ENCODE results near the gene FGD3.

FGD3 gene

GRCh38 chr9:93037476-93037971, 90.2 kb downstream of the FGD3 start:
- FAIRE-seq (no peak), DNase-seq (ENCODE audit: insufficient read length) (no peak)
- TF ChIP-seq TAF1 (IDR thresholded peaks at IDR 0.05; ENCODE audit: borderline replicate concordance, low read depth, low read length) (no peak), POLR2AphosphoS5 (IDR thresholded peaks at IDR 0.05; ENCODE audit: low read depth, low read length) (no peak), POLR2A (IDR thresholded peaks at IDR 0.05; ENCODE audit: low read depth, low read length) (no peak)

DNA sequence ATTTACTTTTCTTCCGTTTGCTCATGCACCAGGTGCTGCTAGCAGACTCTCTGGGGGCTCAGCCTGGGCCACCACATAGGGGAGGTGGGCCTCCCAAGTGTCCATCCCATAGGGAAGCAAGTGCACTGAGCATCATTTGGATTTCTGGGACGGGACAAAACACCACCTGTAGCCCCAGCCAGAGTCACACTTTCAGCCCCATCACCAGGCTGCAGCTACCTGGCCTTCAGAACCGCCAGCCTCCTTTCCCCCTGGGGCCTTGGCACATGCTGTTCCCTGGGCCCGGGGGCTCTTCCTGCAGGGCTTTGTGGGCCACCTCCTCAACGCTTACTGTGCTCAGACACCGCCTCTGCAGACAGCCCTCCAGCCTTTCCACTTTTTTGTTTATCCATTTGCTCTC, 91.6 kb downstream of the FGD3 start:
- no peak for TF ChIP-seq POLR2AphosphoS5 (IDR thresholded peaks at IDR 0.05; ENCODE audit: low read depth, low read length)
- no peak for TF ChIP-seq POLR2A (IDR thresholded peaks at IDR 0.05; ENCODE audit: low read depth, low read length)
- TF ChIP-seq TAF1 (IDR thresholded peaks at IDR 0.05; ENCODE audit: borderline replicate concordance, low read depth, low read length): no peak
- FAIRE-seq (no peak), DNase-seq (ENCODE audit: insufficient read length) (no peak)

DNA sequence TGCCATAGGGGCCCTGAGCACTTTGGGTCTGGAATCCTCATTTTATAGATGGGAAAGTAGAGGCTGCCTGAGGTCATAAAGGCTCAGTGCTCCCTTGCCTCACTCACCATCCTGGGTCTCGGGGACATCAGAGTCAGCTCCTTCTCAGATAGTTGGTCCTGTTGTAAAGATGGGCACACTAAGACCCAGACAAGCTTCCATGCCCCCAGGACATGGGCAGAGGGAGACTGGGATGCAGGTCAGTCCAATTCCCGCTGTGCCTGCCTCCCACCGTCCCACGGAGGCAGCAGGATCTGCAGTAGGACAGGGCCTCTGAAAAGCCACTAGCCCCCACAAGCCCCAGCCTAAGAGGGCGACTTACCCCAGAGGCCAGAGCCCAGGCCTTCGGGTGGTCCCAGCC, 92.1 kb downstream of the FGD3 start:
- FAIRE-seq (no peak), DNase-seq (ENCODE audit: insufficient read length) (no peak)
- TF ChIP-seq TAF1 (IDR thresholded peaks at IDR 0.05; ENCODE audit: borderline replicate concordance, low read depth, low read length): no peak
- TF ChIP-seq POLR2A (IDR thresholded peaks at IDR 0.05; ENCODE audit: low read depth, low read length): no peak
- no peak for TF ChIP-seq POLR2AphosphoS5 (IDR thresholded peaks at IDR 0.05; ENCODE audit: low read depth, low read length)

- FAIRE-seq: no peak
These were observed 92.7 kb downstream of the FGD3 start for GRCh38 chr9:93039976-93040375.

GRCh38 chr9:93040409-93040808, 93.1 kb downstream of the FGD3 start:
- FAIRE-seq (no peak), DNase-seq (ENCODE audit: insufficient read length) (no peak)
- no peak for TF ChIP-seq POLR2AphosphoS5 (IDR thresholded peaks at IDR 0.05; ENCODE audit: low read depth, low read length)
- no peak for TF ChIP-seq POLR2A (IDR thresholded peaks at IDR 0.05; ENCODE audit: low read depth, low read length)
- TF ChIP-seq TAF1 (IDR thresholded peaks at IDR 0.05; ENCODE audit: borderline replicate concordance, low read depth, low read length): no peak

More at GRCh38 chr9:93039976-93040375, 92.7 kb downstream of the FGD3 start:
- DNase-seq (ENCODE audit: insufficient read length): no peak
- TF ChIP-seq TAF1 (IDR thresholded peaks at IDR 0.05; ENCODE audit: borderline replicate concordance, low read depth, low read length) (no peak), POLR2AphosphoS5 (IDR thresholded peaks at IDR 0.05; ENCODE audit: low read depth, low read length) (no peak), POLR2A (IDR thresholded peaks at IDR 0.05; ENCODE audit: low read depth, low read length) (no peak)

GRCh38 chr9:93041108-93041802, 93.9 kb downstream of the FGD3 start:
- DNase-seq (ENCODE audit: insufficient read length) (no peak), FAIRE-seq (no peak)
- TF ChIP-seq TAF1 (IDR thresholded peaks at IDR 0.05; ENCODE audit: borderline replicate concordance, low read depth, low read length) (no peak), POLR2AphosphoS5 (IDR thresholded peaks at IDR 0.05; ENCODE audit: low read depth, low read length) (no peak), POLR2A (IDR thresholded peaks at IDR 0.05; ENCODE audit: low read depth, low read length) (no peak)

DNA sequence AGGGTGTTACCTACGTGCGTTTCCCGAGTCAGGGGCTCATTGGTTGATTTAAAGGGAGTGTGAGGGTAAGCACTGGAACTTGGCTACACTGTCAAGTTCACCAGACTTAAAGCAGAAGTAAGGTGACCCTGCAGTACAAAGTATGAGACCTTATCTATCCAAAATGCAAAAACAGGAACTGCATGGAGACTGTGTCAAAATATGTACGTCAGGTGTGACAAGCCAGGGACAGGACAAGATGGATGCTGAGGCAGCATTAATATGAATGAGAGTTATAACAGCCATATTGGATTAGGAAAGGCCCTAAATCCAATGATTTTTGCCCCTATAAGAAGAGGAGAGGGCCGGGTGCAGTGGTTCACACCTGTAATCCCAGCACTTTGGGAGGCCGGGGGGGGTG, 95.8 kb downstream of the FGD3 start:
- TF ChIP-seq POLR2A (IDR thresholded peaks at IDR 0.05; ENCODE audit: low read depth, low read length): no peak
- no peak for TF ChIP-seq TAF1 (IDR thresholded peaks at IDR 0.05; ENCODE audit: borderline replicate concordance, low read depth, low read length)
- TF ChIP-seq POLR2AphosphoS5 (IDR thresholded peaks at IDR 0.05; ENCODE audit: low read depth, low read length): no peak
- FAIRE-seq: no peak
- no peak for DNase-seq (ENCODE audit: insufficient read length)

DNA sequence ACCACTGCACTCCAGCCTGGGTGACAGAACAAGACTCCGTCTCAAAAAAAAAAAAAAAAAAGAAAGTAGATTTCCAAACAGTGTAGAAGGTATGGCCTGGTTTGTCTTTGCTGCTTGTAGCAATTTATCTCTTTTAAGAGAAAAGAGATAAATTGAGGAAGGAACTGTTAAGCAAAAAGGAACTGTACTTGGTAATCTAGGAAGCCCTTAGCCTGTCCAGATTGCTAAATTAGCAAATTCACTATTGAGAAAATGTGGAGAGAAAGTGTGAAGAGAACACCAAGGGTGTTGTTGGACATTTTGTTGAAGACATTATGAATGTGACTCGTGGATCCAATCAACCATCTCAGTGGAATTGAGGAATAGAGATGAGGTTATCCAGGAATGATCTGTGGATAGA, 98.2 kb downstream of the FGD3 start:
- TF ChIP-seq POLR2AphosphoS5 (IDR thresholded peaks at IDR 0.05; ENCODE audit: low read depth, low read length) (no peak), TAF1 (IDR thresholded peaks at IDR 0.05; ENCODE audit: borderline replicate concordance, low read depth, low read length) (no peak), POLR2A (IDR thresholded peaks at IDR 0.05; ENCODE audit: low read depth, low read length) (no peak)
- no peak for FAIRE-seq

GRCh38 chr9:93048566-93049448, 101.5 kb downstream of the FGD3 start:
- DNase-seq (ENCODE audit: insufficient read length) (no peak), FAIRE-seq (no peak)
- TF ChIP-seq POLR2AphosphoS5 (IDR thresholded peaks at IDR 0.05; ENCODE audit: low read depth, low read length) (no peak), POLR2A (IDR thresholded peaks at IDR 0.05; ENCODE audit: low read depth, low read length) (no peak), TAF1 (IDR thresholded peaks at IDR 0.05; ENCODE audit: borderline replicate concordance, low read depth, low read length) (no peak)

More for the DNA sequence above, 98.2 kb downstream of the FGD3 start:
- no peak for DNase-seq (ENCODE audit: insufficient read length)

- DNase-seq (ENCODE audit: insufficient read length) (no peak), FAIRE-seq (no peak)
- TF ChIP-seq POLR2AphosphoS5 (IDR thresholded peaks at IDR 0.05; ENCODE audit: low read depth, low read length): no peak
- no peak for TF ChIP-seq POLR2A (IDR thresholded peaks at IDR 0.05; ENCODE audit: low read depth, low read length)
- no peak for TF ChIP-seq TAF1 (IDR thresholded peaks at IDR 0.05; ENCODE audit: borderline replicate concordance, low read depth, low read length)
These were observed 102.2 kb downstream of the FGD3 start for GRCh38 chr9:93049491-93049890.

GRCh38 chr9:93050231-93050630, 102.9 kb downstream of the FGD3 start:
- no peak for FAIRE-seq
- TF ChIP-seq POLR2A (IDR thresholded peaks at IDR 0.05; ENCODE audit: low read depth, low read length): no peak
- TF ChIP-seq POLR2AphosphoS5 (IDR thresholded peaks at IDR 0.05; ENCODE audit: low read depth, low read length): no peak
- no peak for TF ChIP-seq TAF1 (IDR thresholded peaks at IDR 0.05; ENCODE audit: borderline replicate concordance, low read depth, low read length)

More at GRCh38 chr9:93050231-93050630, 102.9 kb downstream of the FGD3 start:
- no peak for DNase-seq (ENCODE audit: insufficient read length)
